ENCODE measurements around the gene BTBD1.

GRCh38 chr15:82977076-82977475 lies 90.0 kb downstream of the BTBD1 start:
- no peak for TF ChIP-seq EZH2phosphoT487 (IDR thresholded peaks at IDR 0.05; ENCODE audit: insufficient read depth, low read depth)
- TF ChIP-seq EZH2 (IDR thresholded peaks at IDR 0.05; ENCODE audit: insufficient read depth, poor library complexity, severe bottlenecking), result no peak
